ENCODE measurements around the gene SHCBP1.
A peak's percentile ranks its signal among the peaks of the same experiment; 100 is the strongest.
"Not testable (repeated sequence)": the region's sequence is repeated elsewhere in the genome, so short reads cannot be mapped to it uniquely, and the experiment has no call there.

SHCBP1 gene, protein sequence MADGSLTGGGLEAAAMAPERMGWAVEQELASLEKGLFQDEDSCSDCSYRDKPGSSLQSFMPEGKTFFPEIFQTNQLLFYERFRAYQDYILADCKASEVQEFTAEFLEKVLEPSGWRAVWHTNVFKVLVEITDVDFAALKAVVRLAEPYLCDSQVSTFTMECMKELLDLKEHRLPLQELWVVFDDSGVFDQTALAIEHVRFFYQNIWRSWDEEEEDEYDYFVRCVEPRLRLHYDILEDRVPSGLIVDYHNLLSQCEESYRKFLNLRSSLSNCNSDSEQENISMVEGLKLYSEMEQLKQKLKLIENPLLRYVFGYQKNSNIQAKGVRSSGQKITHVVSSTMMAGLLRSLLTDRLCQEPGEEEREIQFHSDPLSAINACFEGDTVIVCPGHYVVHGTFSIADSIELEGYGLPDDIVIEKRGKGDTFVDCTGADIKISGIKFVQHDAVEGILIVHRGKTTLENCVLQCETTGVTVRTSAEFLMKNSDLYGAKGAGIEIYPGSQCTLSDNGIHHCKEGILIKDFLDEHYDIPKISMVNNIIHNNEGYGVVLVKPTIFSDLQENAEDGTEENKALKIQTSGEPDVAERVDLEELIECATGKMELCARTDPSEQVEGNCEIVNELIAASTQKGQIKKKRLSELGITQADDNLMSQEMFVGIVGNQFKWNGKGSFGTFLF

GRCh38 chr16:46621006-46621933, at the start of gene SHCBP1:
TSS of gene SHCBP1 (minus strand) at chr16:46621379. CDS start at chr16:46621359, 20 bp downstream.
- H3K4me1 Mint-ChIP-seq (ENCODE audit: low read depth) = peaks cover 20% of the 10 kb centered on the region
- no peaks in the 10 kb centered on the region for H3K9me3 Mint-ChIP-seq (ENCODE audit: low read depth)
- H3K27ac Mint-ChIP-seq = no peak within 1 kb of the TSS
- no peaks in the 10 kb centered on the region for H3K36me3 Mint-ChIP-seq
- H3K4me3 Mint-ChIP-seq = peak within 1 kb of the TSS; percentile 89
- peaks cover 7% of the 10 kb centered on the region for H3K27me3 Mint-ChIP-seq

- no peak overlapping the region for H3K4me3 Mint-ChIP-seq
- H3K27me3 Mint-ChIP-seq = no peaks in the 10 kb centered on the region
- H3K4me1 Mint-ChIP-seq (ENCODE audit: low read depth) = peaks cover 13% of the 10 kb centered on the region
- no peaks in the 10 kb centered on the region for H3K9me3 Mint-ChIP-seq (ENCODE audit: low read depth)
- no peak overlapping the region for H3K27ac Mint-ChIP-seq
- H3K36me3 Mint-ChIP-seq = peaks cover 2% of the 10 kb centered on the region
Observed at GRCh38 chr16:46662123-46662522, 40.9 kb upstream of the SHCBP1 start.

- Mint-ChIP-seq H3K27me3 (no peaks in the 10 kb centered on the region), H3K4me3 (no peak overlapping the region), H3K4me1 (ENCODE audit: low read depth) (peaks cover 13% of the 10 kb centered on the region), H3K9me3 (ENCODE audit: low read depth) (no peaks in the 10 kb centered on the region), H3K27ac (peak overlapping the region; percentile 79), H3K36me3 (peaks cover 2% of the 10 kb centered on the region)
Observed at GRCh38 chr16:46658925-46659324, 37.7 kb upstream of the SHCBP1 start.

- Mint-ChIP-seq H3K4me1 (ENCODE audit: low read depth) (no peaks in the 10 kb centered on the region), H3K9me3 (ENCODE audit: low read depth) (no peaks in the 10 kb centered on the region), H3K27me3 (no peaks in the 10 kb centered on the region), H3K27ac (no peak overlapping the region), H3K4me3 (no peak overlapping the region), H3K36me3 (peaks cover 6% of the 10 kb centered on the region)
Observed at GRCh38 chr16:46651305-46651704, 30.1 kb upstream of the SHCBP1 start.

- Mint-ChIP-seq H3K36me3 (peaks cover 6% of the 10 kb centered on the region), H3K27ac (no peak overlapping the region), H3K27me3 (no peaks in the 10 kb centered on the region), H3K9me3 (ENCODE audit: low read depth) (no peaks in the 10 kb centered on the region), H3K4me3 (no peak overlapping the region), H3K4me1 (ENCODE audit: low read depth) (no peaks in the 10 kb centered on the region)
Observed at GRCh38 chr16:46650254-46650623, 29.1 kb upstream of the SHCBP1 start.

GRCh38 chr16:46649588-46650253, 28.5 kb upstream of the SHCBP1 start:
- no peak overlapping the region for H3K27ac Mint-ChIP-seq
- no peaks in the 10 kb centered on the region for H3K9me3 Mint-ChIP-seq (ENCODE audit: low read depth)
- H3K4me1 Mint-ChIP-seq (ENCODE audit: low read depth) = no peaks in the 10 kb centered on the region
- no peak overlapping the region for H3K4me3 Mint-ChIP-seq
- peaks cover 6% of the 10 kb centered on the region for H3K36me3 Mint-ChIP-seq
- no peaks in the 10 kb centered on the region for H3K27me3 Mint-ChIP-seq

DNA sequence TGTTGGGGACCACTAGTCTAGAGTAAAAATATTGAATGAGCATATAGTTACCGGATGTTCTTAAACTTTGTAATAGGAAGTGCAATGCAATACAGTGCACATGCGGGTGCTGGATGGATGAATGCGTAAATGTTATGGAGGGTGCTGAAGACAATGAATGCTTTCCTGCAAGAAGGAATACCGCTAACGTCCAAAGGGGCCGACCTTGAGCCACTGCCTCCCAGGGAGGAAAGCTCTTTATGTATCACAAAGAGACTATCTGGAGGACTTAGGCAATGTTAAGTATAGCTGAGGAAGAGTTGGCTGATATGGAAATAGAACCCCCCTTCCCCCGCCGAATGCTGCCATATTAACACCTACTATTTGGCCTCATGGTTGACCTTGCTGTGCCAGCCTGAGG, 27.5 kb upstream of the SHCBP1 start:
- Mint-ChIP-seq H3K36me3 (peaks cover 10% of the 10 kb centered on the region), H3K9me3 (ENCODE audit: low read depth) (peaks cover 1% of the 10 kb centered on the region), H3K4me3 (no peak overlapping the region), H3K27me3 (peaks cover under 1% of the 10 kb centered on the region), H3K4me1 (ENCODE audit: low read depth) (no peaks in the 10 kb centered on the region), H3K27ac (no peak overlapping the region)

GRCh38 chr16:46638947-46639925, 18.1 kb upstream of the SHCBP1 start:
- peaks cover 1% of the 10 kb centered on the region for H3K27me3 Mint-ChIP-seq
- peaks cover 6% of the 10 kb centered on the region for H3K9me3 Mint-ChIP-seq (ENCODE audit: low read depth)
- H3K4me1 Mint-ChIP-seq (ENCODE audit: low read depth) = no peaks in the 10 kb centered on the region
- no peak overlapping the region for H3K4me3 Mint-ChIP-seq
- no peak overlapping the region for H3K27ac Mint-ChIP-seq
- peaks cover 26% of the 10 kb centered on the region for H3K36me3 Mint-ChIP-seq

- Mint-ChIP-seq H3K4me1 (ENCODE audit: low read depth) (no peaks in the 10 kb centered on the region), H3K27ac (no peak overlapping the region), H3K36me3 (peaks cover 3% of the 10 kb centered on the region), H3K4me3 (no peak overlapping the region), H3K9me3 (ENCODE audit: low read depth) (no peaks in the 10 kb centered on the region), H3K27me3 (no peaks in the 10 kb centered on the region)
Observed at GRCh38 chr16:46632778-46633733, 11.9 kb upstream of the SHCBP1 start.

DNA sequence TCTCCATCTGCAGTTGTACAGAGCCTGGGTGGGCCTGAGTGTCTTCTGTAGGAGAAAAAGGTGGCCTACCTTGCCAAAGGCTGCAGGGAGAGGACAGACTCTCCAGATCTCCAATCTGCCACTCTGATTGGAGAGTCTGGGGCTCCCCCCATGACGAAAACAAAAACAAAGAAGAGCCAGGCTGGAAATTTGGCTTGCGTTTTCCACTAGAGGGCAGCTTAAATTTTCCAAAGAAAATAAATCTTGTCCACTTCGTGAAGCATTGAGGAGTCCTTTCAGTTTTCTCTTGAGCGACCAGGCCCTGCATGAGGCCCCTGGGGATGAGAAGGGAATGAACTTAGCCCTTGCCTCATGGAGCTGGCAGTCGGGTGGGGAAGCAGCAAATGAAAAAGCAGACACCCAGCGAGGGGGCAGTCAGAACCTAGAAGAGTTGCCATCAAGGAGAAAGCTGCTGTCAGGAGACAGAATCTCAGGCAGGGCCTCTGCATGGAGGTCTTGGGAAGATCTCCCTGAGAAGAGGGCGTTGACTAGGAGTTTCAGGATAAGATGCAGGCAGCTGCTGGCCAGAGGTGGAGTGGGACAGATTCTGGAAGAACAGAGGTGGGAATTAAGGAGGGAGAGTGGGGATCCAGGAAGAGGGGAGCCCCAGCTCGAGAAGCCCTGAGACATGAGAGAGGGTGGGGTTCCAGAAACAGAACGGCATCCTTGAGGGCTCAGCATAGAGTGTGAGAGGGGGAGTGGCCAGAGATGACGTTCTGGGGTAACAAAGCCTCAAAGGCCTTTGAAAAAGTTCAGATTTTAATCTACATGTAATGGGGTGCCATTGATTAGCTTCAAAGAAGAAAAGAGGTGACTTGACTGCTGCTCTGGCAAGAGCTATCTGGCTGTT, 8.4 kb upstream of the SHCBP1 start:
- H3K36me3 Mint-ChIP-seq = no peaks in the 10 kb centered on the region
- H3K27me3 Mint-ChIP-seq = no peaks in the 10 kb centered on the region
- H3K4me3 Mint-ChIP-seq = no peak overlapping the region
- H3K9me3 Mint-ChIP-seq (ENCODE audit: low read depth) = no peaks in the 10 kb centered on the region
- H3K4me1 Mint-ChIP-seq (ENCODE audit: low read depth) = no peaks in the 10 kb centered on the region
- no peak overlapping the region for H3K27ac Mint-ChIP-seq

- Mint-ChIP-seq H3K9me3 (ENCODE audit: low read depth) (no peaks in the 10 kb centered on the region), H3K27me3 (no peaks in the 10 kb centered on the region), H3K36me3 (no peaks in the 10 kb centered on the region), H3K4me3 (no peak overlapping the region), H3K4me1 (ENCODE audit: low read depth) (no peaks in the 10 kb centered on the region), H3K27ac (no peak overlapping the region)
Observed at GRCh38 chr16:46627746-46628145, 6.6 kb upstream of the SHCBP1 start.

DNA sequence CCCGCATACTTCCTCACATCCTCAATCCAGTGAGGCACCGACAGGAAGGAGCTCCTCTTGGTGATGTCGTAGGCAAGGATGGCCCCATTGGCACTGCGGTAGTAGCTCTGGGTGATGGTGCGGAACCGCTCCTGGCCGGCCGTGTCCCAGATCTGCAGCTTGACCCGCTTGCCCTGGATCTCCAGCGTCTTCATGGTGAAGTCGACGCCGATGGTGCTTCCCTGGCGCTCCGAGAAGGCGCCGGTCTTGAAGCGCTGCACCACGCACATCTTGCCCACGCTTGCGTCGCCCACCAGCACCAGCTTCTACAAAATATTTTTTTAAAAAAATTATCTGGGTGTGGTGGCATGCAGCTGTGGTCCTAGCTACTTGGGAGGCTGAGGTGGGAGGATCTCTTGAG, 5.5 kb upstream of the SHCBP1 start:
- H3K4me3 Mint-ChIP-seq; H3K9me3 Mint-ChIP-seq (ENCODE audit: low read depth); H3K27me3 Mint-ChIP-seq; H3K27ac Mint-ChIP-seq; H3K36me3 Mint-ChIP-seq; H3K4me1 Mint-ChIP-seq (ENCODE audit: low read depth): not testable (repeated sequence)
